Neural cell (in vitro differentiated cells): Measurements from ENCODE around the gene TBX5. TPM values are rescaled to one million over a fixed set of nuclear protein-coding genes. Genes with fewer than 3 reads are reported as not detected.

ENCODE experiments used
- H2AFZ ChIP-seq: fragments of 200-600, 300-800 bp; sonication (generic), shearing (Covaris generic); 2 replicates; pipeline ENCODE4 v1.6.0; 2014; ENCODE audit warnings: low read depth, mild to moderate bottlenecking, antibody characterized with exemption, low read length, moderate library complexity
- H3F3A ChIP-seq: fragments of 200-600 bp; shearing (Covaris generic); 2 replicates; pipeline ENCODE4 v1.6.1; 2016; ENCODE audit warnings: mild to moderate bottlenecking, moderate library complexity, mixed read lengths, antibody characterized with exemption, low read length; ENCODE audit not compliant: insufficient read depth, poor library complexity, severe bottlenecking
- H3K27ac ChIP-seq: fragments of 200-600, 300-800 bp; sonication (generic), shearing (Covaris generic); 2 replicates; pipeline ENCODE4 v1.5.1; 2014; ENCODE audit warnings: mild to moderate bottlenecking, low read length, moderate library complexity
- H3K27me3 ChIP-seq: fragments of 300-800, 200-600 bp; sonication (generic), shearing (Covaris generic); 2 replicates; pipeline ENCODE4 v1.6.0; 2014; ENCODE audit warnings: mild to moderate bottlenecking, low read depth, low read length, moderate library complexity; ENCODE audit not compliant: insufficient read depth
- H3K36me3 ChIP-seq: fragments of 300-800, 200-600 bp; sonication (generic), shearing (Covaris generic); 2 replicates; pipeline ENCODE4 v1.5.1; 2014; ENCODE audit warnings: mild to moderate bottlenecking, antibody characterized with exemption, low read length, moderate library complexity; ENCODE audit not compliant: insufficient read depth
- H3K4me2 ChIP-seq: fragments of 300-800, 200-600 bp; sonication (generic), shearing (Covaris generic); 2 replicates; pipeline ENCODE4 v1.6.0; 2014; ENCODE audit warnings: mild to moderate bottlenecking, low read length
- H3K4me3 ChIP-seq: fragments of 300-800, 200-600 bp; sonication (generic), shearing (Covaris generic); 2 replicates; pipeline ENCODE4 v1.5.1; 2014; ENCODE audit warnings: mild to moderate bottlenecking, low read length, moderate library complexity
- H3K79me2 ChIP-seq: fragments of 200-600 bp; shearing (Covaris generic); replicated peaks from 2 replicates; pipeline ENCODE4 v1.6.0; 2014; ENCODE audit warnings: mild to moderate bottlenecking, low read length, moderate library complexity; ENCODE audit not compliant: insufficient read depth
- H3K9ac ChIP-seq: fragments of 300-800, 200-600 bp; sonication (generic), shearing (Covaris generic); 2 replicates; pipeline ENCODE4 v1.6.1; 2016; ENCODE audit warnings: mild to moderate bottlenecking, low read length, mixed read lengths
- H3K9me2 ChIP-seq: fragments of 200-600 bp; shearing (Covaris generic); 2 replicates; pipeline ENCODE4 v1.6.1; 2016; ENCODE audit warnings: mild to moderate bottlenecking, low read length, mixed read lengths; ENCODE audit not compliant: insufficient read depth
- H3K9me3 ChIP-seq: fragments of 200-600, 300-800 bp; sonication (generic), shearing (Covaris generic); 2 replicates; pipeline ENCODE4 v1.6.1; 2016; ENCODE audit warnings: mild to moderate bottlenecking, mixed run types, low read length, moderate library complexity, mixed read lengths
- H4K20me1 ChIP-seq: fragments of 200-600 bp; shearing (Covaris generic); 2 replicates; pipeline ENCODE4 v1.6.1; 2016; ENCODE audit warnings: mild to moderate bottlenecking, mixed run types; ENCODE audit not compliant: insufficient read depth
- CTCF ChIP-seq: fragments of 450-650 bp; IDR thresholded peaks from 2 replicates; pipeline ENCODE4 v1.5.1; 2014; ENCODE audit warnings: antibody characterized with exemption, mild to moderate bottlenecking, moderate library complexity; ENCODE audit not compliant: poor library complexity, severe bottlenecking
- EP300 ChIP-seq: fragments of 450-650 bp; conservative IDR thresholded peaks from 2 replicates; pipeline ENCODE4 v1.6.1; 2014; ENCODE audit warnings: antibody characterized with exemption, mild to moderate bottlenecking, moderate library complexity; ENCODE audit not compliant: poor library complexity, severe bottlenecking
- EZH2 ChIP-seq: fragments of 200-600, 300-800 bp; shearing (Covaris generic), sonication (generic); IDR thresholded peaks from 2 replicates; pipeline ENCODE4 v1.6.1; 2014; ENCODE audit warnings: antibody characterized with exemption, low read length, borderline replicate concordance, mild to moderate bottlenecking; ENCODE audit not compliant: insufficient read depth, poor library complexity, severe bottlenecking
- MXI1 ChIP-seq: fragments of 450-650 bp; conservative IDR thresholded peaks from 2 replicates; pipeline ENCODE4 v1.6.1; 2014; ENCODE audit warnings: antibody characterized with exemption, mild to moderate bottlenecking; ENCODE audit not compliant: poor library complexity, severe bottlenecking
- POLR2AphosphoS5 ChIP-seq: IDR thresholded peaks from 2 replicates; pipeline ENCODE4 v1.6.1; 2012
- RAD21 ChIP-seq: fragments of 450-650 bp; conservative IDR thresholded peaks from 2 replicates; pipeline ENCODE4 v1.6.1; 2014; ENCODE audit warnings: antibody characterized with exemption, mild to moderate bottlenecking, moderate library complexity
- SMC3 ChIP-seq: fragments of 450-650 bp; conservative IDR thresholded peaks from 2 replicates; pipeline ENCODE4 v1.6.1; 2014; ENCODE audit warnings: antibody characterized with exemption, mild to moderate bottlenecking, moderate library complexity; ENCODE audit not compliant: poor library complexity
- TAF1 ChIP-seq: IDR thresholded peaks from 2 replicates; pipeline ENCODE4 v1.6.1; 2012; ENCODE audit warnings: low read depth
- polyA plus RNA-seq: library from polyadenylated mRNA; depleted of rRNA; stranded (reverse); fragments of >200 nt; gene quantifications from 2 replicates; pipeline ENCODE4 v1.2.3, GENCODE V29; 2014
- TF ChIP-seq, protein P1 (sequence below): IDR thresholded peaks from 2 replicates; pipeline ENCODE4 v1.6.1; 2012; ENCODE audit warnings: borderline replicate concordance

Gene TBX5
- polyA plus RNA-seq, 1 donor from 2014 or later: not detected

DNA sequence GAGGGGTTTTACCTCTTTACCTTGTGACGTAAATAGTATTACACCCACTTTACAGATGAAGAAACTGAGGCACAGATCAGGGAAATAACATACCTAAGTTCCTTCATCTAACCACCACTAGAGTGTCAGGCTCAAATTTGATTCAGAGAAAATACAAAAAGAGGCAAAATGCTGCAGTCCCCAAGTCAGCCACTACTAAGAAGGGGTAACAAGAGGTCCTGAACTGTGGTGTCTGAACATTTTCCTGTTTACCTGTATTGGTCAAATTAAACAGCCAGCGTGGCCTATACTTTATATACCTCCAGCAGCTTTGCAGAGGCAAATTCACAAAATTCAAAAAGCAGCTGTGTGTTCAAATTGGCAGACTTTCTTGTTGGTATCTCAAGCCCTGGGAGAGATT is 92.0 kb downstream of the TBX5 start:
- Histone ChIP-seq H4K20me1 (no peaks in the 10 kb centered on the region), H3K27ac (no peak overlapping the region), H3K4me2 (no peak overlapping the region), H3K9me3 (no peaks in the 10 kb centered on the region), H3K9ac (no peak overlapping the region), H2AFZ (no peak overlapping the region), H3K4me3 (no peak overlapping the region), H3K9me2 (no peaks in the 10 kb centered on the region), H3K36me3 (no peaks in the 10 kb centered on the region), H3K79me2 (no peaks in the 10 kb centered on the region), H3K27me3 (no peaks in the 10 kb centered on the region), H3F3A (no peaks in the 10 kb centered on the region)
- TF ChIP-seq EP300: no peak
- TF ChIP-seq POLR2AphosphoS5: no peak
- no peak for TF ChIP-seq SMC3
- TF ChIP-seq, protein P1, sequence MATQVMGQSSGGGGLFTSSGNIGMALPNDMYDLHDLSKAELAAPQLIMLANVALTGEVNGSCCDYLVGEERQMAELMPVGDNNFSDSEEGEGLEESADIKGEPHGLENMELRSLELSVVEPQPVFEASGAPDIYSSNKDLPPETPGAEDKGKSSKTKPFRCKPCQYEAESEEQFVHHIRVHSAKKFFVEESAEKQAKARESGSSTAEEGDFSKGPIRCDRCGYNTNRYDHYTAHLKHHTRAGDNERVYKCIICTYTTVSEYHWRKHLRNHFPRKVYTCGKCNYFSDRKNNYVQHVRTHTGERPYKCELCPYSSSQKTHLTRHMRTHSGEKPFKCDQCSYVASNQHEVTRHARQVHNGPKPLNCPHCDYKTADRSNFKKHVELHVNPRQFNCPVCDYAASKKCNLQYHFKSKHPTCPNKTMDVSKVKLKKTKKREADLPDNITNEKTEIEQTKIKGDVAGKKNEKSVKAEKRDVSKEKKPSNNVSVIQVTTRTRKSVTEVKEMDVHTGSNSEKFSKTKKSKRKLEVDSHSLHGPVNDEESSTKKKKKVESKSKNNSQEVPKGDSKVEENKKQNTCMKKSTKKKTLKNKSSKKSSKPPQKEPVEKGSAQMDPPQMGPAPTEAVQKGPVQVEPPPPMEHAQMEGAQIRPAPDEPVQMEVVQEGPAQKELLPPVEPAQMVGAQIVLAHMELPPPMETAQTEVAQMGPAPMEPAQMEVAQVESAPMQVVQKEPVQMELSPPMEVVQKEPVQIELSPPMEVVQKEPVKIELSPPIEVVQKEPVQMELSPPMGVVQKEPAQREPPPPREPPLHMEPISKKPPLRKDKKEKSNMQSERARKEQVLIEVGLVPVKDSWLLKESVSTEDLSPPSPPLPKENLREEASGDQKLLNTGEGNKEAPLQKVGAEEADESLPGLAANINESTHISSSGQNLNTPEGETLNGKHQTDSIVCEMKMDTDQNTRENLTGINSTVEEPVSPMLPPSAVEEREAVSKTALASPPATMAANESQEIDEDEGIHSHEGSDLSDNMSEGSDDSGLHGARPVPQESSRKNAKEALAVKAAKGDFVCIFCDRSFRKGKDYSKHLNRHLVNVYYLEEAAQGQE: no peak
- no peak for TF ChIP-seq MXI1
- TF ChIP-seq RAD21: no peak
- no peak for TF ChIP-seq TAF1
- no peak for TF ChIP-seq CTCF
- TF ChIP-seq EZH2: no peak

DNA sequence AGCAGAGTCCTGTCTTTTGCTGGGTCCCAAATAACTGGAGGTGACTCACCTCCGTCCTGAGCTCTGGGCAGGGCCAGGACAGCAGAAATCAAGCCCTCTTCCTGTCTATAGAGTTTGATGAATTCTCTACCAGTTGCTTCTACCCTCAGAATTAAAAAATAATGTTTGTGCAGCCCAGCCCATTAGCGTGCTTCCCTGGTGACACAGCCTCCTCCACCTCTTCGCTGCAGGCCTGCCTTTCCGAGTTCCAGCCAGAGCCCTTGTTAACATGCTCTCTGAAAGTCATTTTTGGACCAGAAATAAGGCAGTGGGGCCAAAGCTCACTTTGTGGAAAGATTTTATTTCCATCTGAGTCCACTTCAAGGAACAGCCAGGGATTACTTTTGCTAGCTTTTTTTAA is 94.0 kb downstream of the TBX5 start:
- H2AFZ ChIP-seq: no peak overlapping the region
- H3K4me2 ChIP-seq: no peak overlapping the region

More for the DNA sequence above, 94.0 kb downstream of the TBX5 start:
- Histone ChIP-seq H4K20me1 (no peaks in the 10 kb centered on the region), H3F3A (no peaks in the 10 kb centered on the region), H3K9me3 (no peaks in the 10 kb centered on the region), H3K27me3 (no peaks in the 10 kb centered on the region), H3K27ac (no peak overlapping the region), H3K79me2 (no peaks in the 10 kb centered on the region), H3K36me3 (no peaks in the 10 kb centered on the region), H3K4me3 (no peak overlapping the region), H3K9me2 (no peaks in the 10 kb centered on the region), H3K9ac (no peak overlapping the region)
- TF ChIP-seq EZH2 (no peak), CTCF (no peak), SMC3 (no peak), RAD21 (no peak), EP300 (no peak), MXI1 (no peak), TAF1 (no peak), POLR2AphosphoS5 (no peak)
- TF ChIP-seq, protein P1: no peak
